ENCODE results near the gene CAMK1D.

GRCh38 chr10:12874501-12874900 is 525.2 kb downstream of the CAMK1D start:
- no peak for TF ChIP-seq GATA2 (IDR thresholded peaks at IDR 0.05; ENCODE audit: low read depth, low read length)
- no peak for TF ChIP-seq GATA3 (IDR thresholded peaks at IDR 0.05; ENCODE audit: low read depth, low read length)
